ENCODE measurements around the gene PDCD1.
A peak's percentile ranks its signal among the peaks of the same experiment; 100 is the strongest.
"Not testable (repeated sequence)": the region's sequence is repeated elsewhere in the genome, so short reads cannot be mapped to it uniquely, and the experiment has no call there.

PDCD1 gene

GRCh38 chr2:241850544-241851324, 8.0 kb downstream of the PDCD1 start:
- DNase-seq: no peak

GRCh38 chr2:241849616-241850543, 8.8 kb downstream of the PDCD1 start:
- no peak for DNase-seq

- DNase-seq: no peak
These were observed 9.7 kb downstream of the PDCD1 start for GRCh38 chr2:241848761-241849615.

- DNase-seq: no peak
These were observed 12.3 kb downstream of the PDCD1 start for GRCh38 chr2:241846406-241846805.

- no peak for DNase-seq
These were observed 13.7 kb downstream of the PDCD1 start for GRCh38 chr2:241844831-241845578.

- DNase-seq: peak; percentile 85
These were observed 14.5 kb downstream of the PDCD1 start for GRCh38 chr2:241844066-241844728.

- DNase-seq: no peak
These were observed 15.2 kb downstream of the PDCD1 start for GRCh38 chr2:241843321-241844065.

GRCh38 chr2:241842620-241843211, 16.0 kb downstream of the PDCD1 start:
- peak; percentile 44 for DNase-seq

- DNase-seq: no peak
These were observed 16.7 kb downstream of the PDCD1 start for GRCh38 chr2:241842067-241842415.

GRCh38 chr2:241841181-241842066, 17.3 kb downstream of the PDCD1 start:
- DNase-seq: no peak

GRCh38 chr2:241837197-241837965, 21.3 kb downstream of the PDCD1 start:
- DNase-seq: no peak

- DNase-seq: no peak
These were observed 22.4 kb downstream of the PDCD1 start for GRCh38 chr2:241836292-241836691.

GRCh38 chr2:241835611-241836010, 23.1 kb downstream of the PDCD1 start:
- peak; percentile 27 for DNase-seq

- no peak for DNase-seq
These were observed 24.0 kb downstream of the PDCD1 start for GRCh38 chr2:241834527-241835210.

GRCh38 chr2:241833756-241834526, 24.8 kb downstream of the PDCD1 start:
- DNase-seq: not testable (repeated sequence)

GRCh38 chr2:241833101-241833663, 25.5 kb downstream of the PDCD1 start:
- DNase-seq: no peak

GRCh38 chr2:241827394-241827793, 31.3 kb downstream of the PDCD1 start:
- no peak for DNase-seq
